Osteoblast (primary cell): Measurements from ENCODE around the gene TNFRSF25. TPM values are rescaled to one million over a fixed set of nuclear protein-coding genes. Genes with fewer than 3 reads are reported as not detected.
A peak's percentile ranks its signal among the peaks of the same experiment; 100 is the strongest.

Experiments
- DNase-seq: peaks from one replicate; pipeline ENCODE4 v3.0.0; 2011; ENCODE audit warnings: low spot score, mixed read lengths; ENCODE audit not compliant: insufficient read length; ENCODE audit errors: missing footprints
- H2AFZ ChIP-seq: 2 replicates; pipeline ENCODE4 v1.6.0; 2011; ENCODE audit warnings: mild to moderate bottlenecking, low read length
- H3K27ac ChIP-seq: 2 replicates; pipeline ENCODE4 v1.5.1; 2011; ENCODE audit warnings: mild to moderate bottlenecking, low read depth, low read length, moderate library complexity
- H3K27me3 ChIP-seq: 2 replicates; pipeline ENCODE4 v1.6.0; 2012; ENCODE audit warnings: mild to moderate bottlenecking, control low read depth, inconsistent platforms, low read length, moderate library complexity; ENCODE audit not compliant: insufficient read depth
- H3K36me3 ChIP-seq: 2 replicates; pipeline ENCODE4 v1.5.1; 2011; ENCODE audit warnings: mild to moderate bottlenecking, low read length, control low read depth, moderate library complexity; ENCODE audit not compliant: insufficient read depth
- H3K4me1 ChIP-seq: 2 replicates; pipeline ENCODE4 v1.5.1; 2011; ENCODE audit warnings: mild to moderate bottlenecking, low read length, control low read depth, moderate library complexity; ENCODE audit not compliant: insufficient read depth
- H3K4me2 ChIP-seq: 2 replicates; pipeline ENCODE4 v1.6.0; 2011; ENCODE audit warnings: mild to moderate bottlenecking, low read length; ENCODE audit not compliant: insufficient read depth
- H3K4me3 ChIP-seq: fragments of 200-600 bp; sonication (generic); 3 replicates; pipeline ENCODE4 v1.5.1; 2012; ENCODE audit warnings: mild to moderate bottlenecking, low read length, inconsistent platforms; ENCODE audit not compliant: insufficient read depth
- H3K79me2 ChIP-seq: 2 replicates; pipeline ENCODE4 v1.6.0; 2012; ENCODE audit warnings: mild to moderate bottlenecking, low read length, control low read depth, inconsistent platforms; ENCODE audit not compliant: insufficient read depth
- H3K9me3 ChIP-seq: 2 replicates; pipeline ENCODE4 v1.5.1; 2011; ENCODE audit warnings: low read depth, low read length, control low read depth
- H4K20me1 ChIP-seq: 2 replicates; pipeline ENCODE4 v1.6.0; 2012; ENCODE audit warnings: mild to moderate bottlenecking, low read length, control low read depth; ENCODE audit not compliant: insufficient read depth
- total RNA-seq: library from RNA; depleted of rRNA; stranded (reverse); fragments of >200 nt; gene quantifications from 2 replicates; pipeline ENCODE4 v1.2.3, GENCODE V29; 2012
- TF ChIP-seq, protein P1 (sequence below): IDR thresholded peaks from 2 replicates; pipeline ENCODE4 v1.5.1; 2011; ENCODE audit warnings: mild to moderate bottlenecking, low read depth, low read length, moderate library complexity; ENCODE audit errors: extremely low read depth

Gene TNFRSF25
- total RNA-seq, 1 donor = 3.3 TPM

DNA sequence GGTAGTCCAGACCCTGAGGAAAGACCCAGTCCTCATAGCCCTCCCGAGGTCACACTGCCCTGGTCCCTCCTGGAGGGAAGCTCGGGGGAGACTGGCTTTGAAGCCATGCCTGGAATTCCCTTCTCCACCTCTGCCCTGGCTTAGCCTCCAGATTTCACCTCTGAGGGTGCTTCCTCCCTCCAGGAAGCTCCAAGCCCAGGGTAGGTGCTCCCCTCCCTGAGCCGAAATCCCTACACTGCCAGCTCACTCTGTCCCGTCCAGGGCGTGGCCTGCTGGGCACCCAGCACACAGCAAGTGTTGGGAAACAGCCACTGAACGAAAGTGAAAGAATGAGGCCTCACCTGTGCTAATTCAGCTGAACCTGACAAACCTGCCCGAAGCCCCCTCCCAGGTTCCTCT is 6.0 kb upstream of the TNFRSF25 start:
- Histone ChIP-seq H3K4me3 (no peak overlapping the region), H3K36me3 (peaks cover 24% of the 10 kb centered on the region)

DNA sequence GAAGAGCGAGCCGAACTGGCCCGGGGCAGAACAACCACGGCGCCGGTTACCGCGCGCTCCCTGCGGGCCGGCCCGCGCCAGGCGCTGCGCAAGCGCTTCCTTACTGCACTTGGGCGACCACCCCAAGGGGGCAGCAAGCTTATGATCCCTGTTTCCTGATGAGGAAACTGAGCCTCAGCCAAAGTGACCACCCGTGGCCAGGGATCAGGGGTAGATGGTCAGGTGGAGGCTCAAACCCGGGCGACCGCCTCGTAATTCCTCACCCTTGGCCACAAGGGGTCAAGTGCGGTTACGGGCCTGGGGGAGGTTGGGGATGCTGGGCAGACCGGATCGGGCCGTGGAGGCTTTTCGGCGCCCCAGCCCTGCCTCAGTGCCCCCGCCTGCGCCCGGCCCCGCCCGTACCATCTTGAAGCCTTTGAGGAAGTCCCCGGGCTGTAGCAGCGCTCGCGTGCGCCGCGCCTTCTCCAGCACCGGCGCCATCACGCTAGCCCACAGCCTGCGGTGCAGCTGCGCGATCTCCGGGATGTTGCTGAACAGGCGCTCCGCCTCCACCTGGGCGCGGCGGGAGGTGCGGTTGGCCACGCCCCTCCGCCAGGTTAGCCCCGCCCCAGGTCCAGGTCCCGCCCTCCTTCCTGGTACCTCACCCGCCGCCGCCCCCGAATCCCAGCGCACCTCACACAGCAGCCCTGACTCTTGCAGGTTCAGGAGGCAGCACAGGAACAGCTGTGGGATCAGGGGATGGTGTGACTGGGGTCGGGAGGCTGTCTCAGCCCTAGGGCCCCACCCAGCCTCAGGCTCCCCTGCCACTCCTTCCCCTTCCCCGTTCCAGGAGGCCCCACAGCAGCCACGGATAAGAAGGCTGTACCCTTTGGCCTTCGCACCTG is 5.4 kb upstream of the TNFRSF25 start:
- TF ChIP-seq, protein P1, sequence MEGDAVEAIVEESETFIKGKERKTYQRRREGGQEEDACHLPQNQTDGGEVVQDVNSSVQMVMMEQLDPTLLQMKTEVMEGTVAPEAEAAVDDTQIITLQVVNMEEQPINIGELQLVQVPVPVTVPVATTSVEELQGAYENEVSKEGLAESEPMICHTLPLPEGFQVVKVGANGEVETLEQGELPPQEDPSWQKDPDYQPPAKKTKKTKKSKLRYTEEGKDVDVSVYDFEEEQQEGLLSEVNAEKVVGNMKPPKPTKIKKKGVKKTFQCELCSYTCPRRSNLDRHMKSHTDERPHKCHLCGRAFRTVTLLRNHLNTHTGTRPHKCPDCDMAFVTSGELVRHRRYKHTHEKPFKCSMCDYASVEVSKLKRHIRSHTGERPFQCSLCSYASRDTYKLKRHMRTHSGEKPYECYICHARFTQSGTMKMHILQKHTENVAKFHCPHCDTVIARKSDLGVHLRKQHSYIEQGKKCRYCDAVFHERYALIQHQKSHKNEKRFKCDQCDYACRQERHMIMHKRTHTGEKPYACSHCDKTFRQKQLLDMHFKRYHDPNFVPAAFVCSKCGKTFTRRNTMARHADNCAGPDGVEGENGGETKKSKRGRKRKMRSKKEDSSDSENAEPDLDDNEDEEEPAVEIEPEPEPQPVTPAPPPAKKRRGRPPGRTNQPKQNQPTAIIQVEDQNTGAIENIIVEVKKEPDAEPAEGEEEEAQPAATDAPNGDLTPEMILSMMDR = no peak
- no peak overlapping the region for H2AFZ ChIP-seq
- H3K9me3 ChIP-seq = no peaks in the 10 kb centered on the region
- H3K36me3 ChIP-seq = peaks cover 24% of the 10 kb centered on the region
- H4K20me1 ChIP-seq = peaks cover 5% of the 10 kb centered on the region
- no peaks in the 10 kb centered on the region for H3K4me1 ChIP-seq
- no peaks in the 10 kb centered on the region for H3K79me2 ChIP-seq
- DNase-seq = no peak
- H3K4me2 ChIP-seq = no peak overlapping the region
- H3K4me3 ChIP-seq = no peak overlapping the region
- H3K27ac ChIP-seq = no peak overlapping the region
- no peaks in the 10 kb centered on the region for H3K27me3 ChIP-seq

More for the DNA sequence above, 6.0 kb upstream of the TNFRSF25 start:
- Histone ChIP-seq H3K79me2 (no peaks in the 10 kb centered on the region), H3K9me3 (no peaks in the 10 kb centered on the region), H2AFZ (no peak overlapping the region), H4K20me1 (peaks cover 5% of the 10 kb centered on the region), H3K27me3 (no peaks in the 10 kb centered on the region), H3K4me1 (no peaks in the 10 kb centered on the region), H3K27ac (no peak overlapping the region), H3K4me2 (no peak overlapping the region)
- TF ChIP-seq, protein P1 = no peak
- DNase-seq = peak; percentile 86

DNA sequence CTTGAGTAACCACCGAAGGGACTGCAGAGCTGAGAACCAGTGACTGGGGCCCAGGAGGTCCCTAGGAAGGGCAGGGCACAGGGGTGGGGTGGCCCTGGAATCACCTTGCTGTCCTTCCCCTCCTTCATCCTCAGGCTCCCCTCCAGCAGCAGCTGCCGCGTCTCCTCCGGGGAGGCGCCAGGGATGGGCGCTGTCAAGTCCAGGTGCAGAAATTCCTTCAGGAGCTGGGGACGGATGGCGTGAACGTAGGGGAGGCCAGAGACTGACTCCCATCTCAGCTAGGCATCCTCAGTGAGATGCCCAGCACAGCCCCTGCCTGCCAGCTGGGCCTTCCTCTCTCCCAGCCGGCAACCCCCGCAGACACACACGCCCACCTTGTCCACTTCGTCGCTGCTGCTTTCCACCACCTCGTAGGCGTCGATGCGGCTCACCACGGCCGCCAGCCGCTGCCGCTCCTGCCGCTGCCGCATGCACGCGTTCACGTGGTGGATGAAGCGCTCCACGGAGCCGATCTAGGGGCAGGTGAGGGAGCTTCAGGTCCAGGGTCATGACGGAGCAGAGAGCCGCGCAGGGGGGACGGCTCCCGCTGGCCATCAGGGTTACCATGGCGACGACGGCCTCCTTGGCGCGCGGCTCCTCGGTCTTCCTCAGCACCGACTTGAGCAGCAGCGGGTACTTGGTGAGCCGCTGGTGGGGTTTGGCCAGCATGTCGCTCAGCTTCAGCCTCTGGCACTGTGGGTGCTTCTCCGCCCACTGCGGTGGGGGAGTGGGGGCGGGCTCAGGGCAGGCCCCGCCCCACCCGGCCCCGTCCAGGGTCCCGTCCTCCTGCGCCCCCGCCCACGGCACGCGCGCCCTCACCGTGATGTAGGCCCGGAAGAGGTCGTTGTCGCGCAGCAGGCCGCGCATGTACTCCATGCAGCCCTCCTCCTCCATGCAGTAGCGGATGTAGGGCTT is 4.4 kb upstream of the TNFRSF25 start:
- H3K36me3 ChIP-seq = peaks cover 24% of the 10 kb centered on the region
- H3K27me3 ChIP-seq = no peaks in the 10 kb centered on the region
- H4K20me1 ChIP-seq = peaks cover 5% of the 10 kb centered on the region
- DNase-seq = peak; percentile 87
- no peak overlapping the region for H3K4me3 ChIP-seq
- H3K4me2 ChIP-seq = no peak overlapping the region
- no peaks in the 10 kb centered on the region for H3K79me2 ChIP-seq
- no peaks in the 10 kb centered on the region for H3K4me1 ChIP-seq
- no peak overlapping the region for H2AFZ ChIP-seq
- TF ChIP-seq, protein P1 = no peak
- H3K9me3 ChIP-seq = no peaks in the 10 kb centered on the region
- no peak overlapping the region for H3K27ac ChIP-seq
